Cardiac fibroblast (primary cell): Measurements from ENCODE around the gene MTUS2.
A peak's percentile ranks its signal among the peaks of the same experiment; 100 is the strongest.

Source experiments
- DNase-seq, 2 donors: peaks; one replicate each; pipeline versions ENCODE4 v3.0.0 to v3.0.0-alpha.2; 2010; ENCODE audit warnings: low read depth in 2 of 2
- H3K4me3 ChIP-seq, 2 donors: replicated peaks in 1 of 2; 1 replicate in 1 of 2; 2 replicates in 1 of 2; pipeline ENCODE4 v1.5.1; 2011; ENCODE audit warnings: low read depth in 2 of 2, low read length in 2 of 2, mild to moderate bottlenecking in 2 of 2, moderate library complexity in 1 of 2
- TF ChIP-seq, protein P1 (sequence below): IDR thresholded peaks from one replicate; pipeline ENCODE4 v1.5.1; 2011; ENCODE audit warnings: low read depth, mild to moderate bottlenecking, low read length, inconsistent platforms

The MTUS2 gene

DNA sequence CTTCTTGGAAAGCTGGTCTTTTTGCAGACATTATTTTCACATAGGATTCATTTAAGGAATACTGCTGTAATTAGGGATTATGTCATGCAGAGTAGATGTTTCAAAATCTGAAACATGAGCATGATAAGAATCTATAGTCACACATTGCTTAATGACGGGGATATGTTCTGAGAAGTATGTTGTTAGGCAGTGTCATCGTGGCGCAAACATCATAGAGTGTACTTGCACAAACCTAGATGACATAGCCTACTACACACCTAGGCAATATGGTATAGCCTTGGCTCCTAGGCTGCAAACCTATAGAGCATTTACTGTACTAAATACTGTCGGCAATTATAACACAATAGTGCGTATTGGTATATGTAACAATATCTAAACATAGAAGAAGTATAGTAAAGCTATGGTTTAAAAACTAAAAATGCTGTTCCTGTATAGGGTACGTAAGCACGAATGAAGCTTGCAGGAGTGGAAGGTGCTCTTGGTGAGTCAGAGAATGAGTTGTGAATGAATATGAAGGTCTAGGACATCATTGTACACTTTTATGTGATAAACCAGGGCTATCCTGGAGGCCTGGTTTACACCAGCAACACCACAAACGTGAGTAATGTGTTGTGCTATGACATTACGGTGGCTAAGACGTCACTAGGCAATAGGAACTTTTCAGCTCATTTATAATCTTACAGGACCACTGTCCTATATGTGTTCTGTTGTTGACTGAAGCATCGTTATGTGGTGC, 283.1 kb downstream of the MTUS2 start:
- TF ChIP-seq, protein P1, sequence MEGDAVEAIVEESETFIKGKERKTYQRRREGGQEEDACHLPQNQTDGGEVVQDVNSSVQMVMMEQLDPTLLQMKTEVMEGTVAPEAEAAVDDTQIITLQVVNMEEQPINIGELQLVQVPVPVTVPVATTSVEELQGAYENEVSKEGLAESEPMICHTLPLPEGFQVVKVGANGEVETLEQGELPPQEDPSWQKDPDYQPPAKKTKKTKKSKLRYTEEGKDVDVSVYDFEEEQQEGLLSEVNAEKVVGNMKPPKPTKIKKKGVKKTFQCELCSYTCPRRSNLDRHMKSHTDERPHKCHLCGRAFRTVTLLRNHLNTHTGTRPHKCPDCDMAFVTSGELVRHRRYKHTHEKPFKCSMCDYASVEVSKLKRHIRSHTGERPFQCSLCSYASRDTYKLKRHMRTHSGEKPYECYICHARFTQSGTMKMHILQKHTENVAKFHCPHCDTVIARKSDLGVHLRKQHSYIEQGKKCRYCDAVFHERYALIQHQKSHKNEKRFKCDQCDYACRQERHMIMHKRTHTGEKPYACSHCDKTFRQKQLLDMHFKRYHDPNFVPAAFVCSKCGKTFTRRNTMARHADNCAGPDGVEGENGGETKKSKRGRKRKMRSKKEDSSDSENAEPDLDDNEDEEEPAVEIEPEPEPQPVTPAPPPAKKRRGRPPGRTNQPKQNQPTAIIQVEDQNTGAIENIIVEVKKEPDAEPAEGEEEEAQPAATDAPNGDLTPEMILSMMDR = no peak
- H3K4me3 ChIP-seq = no peak overlapping the region
- DNase-seq = no peak

DNA sequence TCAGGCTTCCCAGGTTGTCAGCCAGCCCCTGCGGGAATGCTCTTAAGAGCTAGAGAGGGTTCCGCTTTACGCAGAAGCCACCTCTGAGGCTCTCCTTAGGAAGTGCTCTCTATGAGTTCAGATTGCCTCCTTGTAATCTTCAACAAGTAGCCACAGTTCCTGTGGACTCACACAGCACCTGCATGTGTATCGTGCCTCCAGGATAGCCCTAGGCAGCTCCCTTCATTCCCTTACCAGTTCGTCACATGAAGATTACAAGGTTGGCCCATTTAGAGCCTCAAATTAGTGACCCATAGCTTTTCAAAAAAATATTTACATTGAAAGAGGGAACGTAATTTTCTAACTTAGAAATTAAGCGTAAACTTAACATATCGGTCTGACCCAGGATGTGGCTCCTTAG, 284.3 kb downstream of the MTUS2 start:
- DNase-seq = no peak
- H3K4me3 ChIP-seq = no peak overlapping the region
- TF ChIP-seq, protein P1 = no peak

DNA sequence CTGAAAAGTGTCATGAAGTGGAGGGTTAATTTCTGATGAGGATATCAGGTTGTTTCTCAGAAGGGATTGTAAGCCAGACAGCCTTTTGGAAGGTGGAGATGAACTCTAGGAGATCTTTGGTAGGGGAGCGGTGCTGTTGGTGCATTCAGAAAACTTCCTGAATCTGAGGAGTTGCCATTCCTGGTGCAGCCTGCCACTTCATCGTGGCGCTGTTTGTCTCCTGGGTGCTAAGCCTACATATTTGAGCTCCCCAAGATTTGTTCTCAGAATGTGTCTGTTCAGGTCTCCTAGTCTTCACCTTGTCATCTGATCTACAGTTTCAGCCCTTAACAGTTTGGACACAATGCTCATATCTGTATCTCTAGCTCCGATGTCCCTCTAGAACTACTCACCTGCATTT, 285.6 kb downstream of the MTUS2 start:
- DNase-seq = no peak
- H3K4me3 ChIP-seq = no peak overlapping the region
- TF ChIP-seq, protein P1 = no peak

DNA sequence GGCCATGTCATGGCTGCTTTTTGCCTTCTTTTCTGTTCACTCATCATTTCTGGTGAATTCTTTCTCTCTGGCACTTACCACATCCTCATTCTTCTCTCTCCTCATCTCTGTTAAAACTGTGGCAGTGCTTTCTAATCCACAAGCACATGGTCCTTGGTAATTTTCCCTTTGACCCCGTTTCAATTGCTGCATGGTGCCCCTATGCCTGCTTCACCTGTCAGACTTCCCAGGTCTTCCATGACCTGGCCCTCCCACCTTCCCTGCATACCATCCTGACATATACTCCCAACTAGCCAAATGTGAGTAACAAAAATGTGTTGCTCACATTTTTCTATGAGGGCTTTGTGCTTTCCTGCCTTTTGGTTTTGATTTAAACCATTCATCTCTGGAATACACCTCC, 286.5 kb downstream of the MTUS2 start:
- no peak overlapping the region for H3K4me3 ChIP-seq
- DNase-seq = no peak
- TF ChIP-seq, protein P1 = no peak

DNA sequence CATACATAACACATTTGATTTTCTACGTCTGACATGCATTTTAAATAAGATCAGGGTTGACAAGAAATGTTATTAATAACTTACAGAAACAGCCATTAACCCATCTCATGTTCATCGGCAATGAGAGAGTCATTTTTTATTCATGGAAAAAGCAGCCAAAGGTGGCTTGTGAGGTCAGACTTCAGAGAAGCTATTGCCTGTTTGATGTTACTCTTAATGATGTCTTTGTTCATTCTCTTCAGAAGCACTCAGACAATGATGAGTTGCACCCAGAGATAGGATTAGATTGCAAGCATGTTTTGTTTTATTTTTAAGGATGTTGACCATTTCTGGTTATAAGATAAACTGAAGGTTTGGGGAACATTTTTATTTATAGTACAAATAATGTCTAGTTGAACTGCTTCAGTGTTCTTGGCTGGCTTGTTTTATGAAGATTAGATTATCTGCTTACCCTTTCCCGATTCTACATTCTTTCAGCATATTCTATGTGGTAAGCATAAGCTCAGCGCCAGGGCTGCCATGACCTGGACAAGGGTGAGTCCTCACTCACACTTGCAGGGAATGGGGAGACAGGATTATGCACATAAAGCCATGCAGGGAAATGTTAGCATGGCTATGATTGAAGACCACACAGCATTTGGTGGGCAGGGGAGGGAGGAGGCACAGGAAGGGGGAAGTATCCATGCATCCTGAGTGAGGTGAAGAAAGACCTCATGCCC, 288.1 kb downstream of the MTUS2 start:
- TF ChIP-seq, protein P1 = no peak
- DNase-seq = peak in 1 of 2 donors; percentile 8
- H3K4me3 ChIP-seq = no peak overlapping the region

DNA sequence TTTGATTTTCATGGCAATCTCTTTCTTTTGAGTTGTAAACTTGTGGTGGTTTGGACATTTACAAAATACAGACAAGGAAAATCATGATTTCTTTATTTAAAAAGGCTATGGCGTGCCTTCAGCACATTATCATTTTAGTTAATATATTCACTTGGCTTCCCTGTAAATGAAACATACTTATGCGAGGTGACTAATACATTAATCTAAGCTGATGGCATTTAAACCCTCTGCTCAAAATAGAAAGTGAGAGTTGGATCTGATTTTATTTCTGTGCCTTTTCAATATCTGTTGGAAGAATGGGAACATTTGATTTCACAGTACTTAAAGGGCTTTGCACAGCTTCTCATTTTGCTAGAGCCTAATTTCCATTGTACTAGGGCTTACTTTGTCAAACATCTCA, 289.8 kb downstream of the MTUS2 start:
- no peak overlapping the region for H3K4me3 ChIP-seq
- DNase-seq = no peak
- TF ChIP-seq, protein P1 = no peak
